CD4-positive, alpha-beta memory T cell (primary cell): ENCODE measurements around the gene CCDC198. TPM values are rescaled to one million over a fixed set of nuclear protein-coding genes. Genes with fewer than 3 reads are reported as not detected.

Source experiments
- CTCF ChIA-PET: fragments of 350-600 bp; sonication (Branson Sonifier 250); formaldehyde crosslinking; loops from one replicate; lab custom pipeline; 2021; ENCODE audit warnings: inconsistent platforms; ENCODE audit not compliant: partially characterized antibody; lab: Charles Lee
- POLR2A ChIA-PET: fragments of 350-600 bp; sonication (Branson Sonifier 250); formaldehyde crosslinking; loops from one replicate; lab custom pipeline; 2021; ENCODE audit not compliant: partially characterized antibody; lab: Charles Lee
- DNase-seq, 5 donors: peaks; one replicate each; pipeline versions ENCODE4 v3.0.0 to v3.0.0-alpha.2; 2020 to 2022; ENCODE audit warnings: mixed read lengths in 1 of 5
- H3K27ac ChIP-seq: one replicate; pipeline ENCODE4 v1.7.0; 2013; ENCODE audit warnings: low read depth, low read length
- H3K27me3 ChIP-seq: 2 replicates; pipeline ENCODE4 v1.7.0; 2013; ENCODE audit warnings: mild to moderate bottlenecking, low read length, moderate library complexity; ENCODE audit not compliant: insufficient read depth
- H3K36me3 ChIP-seq: 2 replicates; pipeline ENCODE4 v1.7.0; 2013; ENCODE audit warnings: mild to moderate bottlenecking, low read length, moderate library complexity; ENCODE audit not compliant: insufficient read depth
- H3K4me1 ChIP-seq: 2 replicates; pipeline ENCODE4 v1.7.0; 2013; ENCODE audit warnings: mild to moderate bottlenecking, low read length, moderate library complexity; ENCODE audit not compliant: insufficient read depth
- H3K4me3 ChIP-seq, 2 donors: one replicate each; pipeline ENCODE4 v1.7.0; 2013; ENCODE audit warnings: low read length in 2 of 2, mild to moderate bottlenecking in 1 of 2
- H3K9me3 ChIP-seq, 2 donors: one replicate each; pipeline ENCODE4 v1.7.0; 2013; ENCODE audit warnings: low read length in 2 of 2, control low read depth in 1 of 2; ENCODE audit not compliant: control insufficient read depth in 1 of 2
- H3K27ac Mint-ChIP-seq, 7 donors: one replicate each; pipeline ENCODE4 v1.8.0; 2020 to 2021; ENCODE audit warnings: mixed read lengths in 7 of 7, mild to moderate bottlenecking in 6 of 7, inconsistent platforms in 3 of 7, moderate library complexity in 3 of 7
- H3K27me3 Mint-ChIP-seq, 2 donors: one replicate each; pipeline ENCODE4 v1.8.0; 2020 to 2021; ENCODE audit warnings: mixed read lengths in 2 of 2
- H3K36me3 Mint-ChIP-seq, 2 donors: one replicate each; pipeline ENCODE4 v1.8.0; 2020 to 2021; ENCODE audit warnings: mixed read lengths in 2 of 2, inconsistent platforms in 1 of 2, mild to moderate bottlenecking in 1 of 2
- H3K4me1 Mint-ChIP-seq, 4 donors: one replicate each; pipeline ENCODE4 v1.8.0; 2020 to 2021; ENCODE audit warnings: mixed read lengths in 4 of 4, mild to moderate bottlenecking in 1 of 4
- H3K4me3 Mint-ChIP-seq, 8 donors: one replicate each; pipeline ENCODE4 v1.8.0; 2020 to 2021; ENCODE audit warnings: mixed read lengths in 8 of 8, mild to moderate bottlenecking in 7 of 8, moderate library complexity in 6 of 8, inconsistent platforms in 3 of 8
- H3K9me3 Mint-ChIP-seq, 8 donors: one replicate each; pipeline ENCODE4 v1.8.0; 2020 to 2021; ENCODE audit warnings: mixed read lengths in 8 of 8, mild to moderate bottlenecking in 5 of 8, inconsistent platforms in 3 of 8, moderate library complexity in 1 of 8
- intact Hi-C: fragments of 100-400 bp; cut with micrococcal nuclease; formaldehyde crosslinking; loops from one replicate; pipeline ENCODE4 v1.15.1; 2023
- polyA plus RNA-seq, 2 donors: library from polyadenylated mRNA; unstranded; fragments of 300-500 nt; fragmentation: Illumina TruSeq; gene quantifications; one replicate each; pipeline ENCODE4 v1.2.3, GENCODE V29; 2021
- total RNA-seq, 2 experiments: library from RNA; stranded (reverse); gene quantifications; one replicate each; pipeline ENCODE4 v1.2.3, GENCODE V29; 2021

Gene CCDC198
- total and polyA plus RNA-seq, 4 experiments from 2014 or later: not detected

DNA sequence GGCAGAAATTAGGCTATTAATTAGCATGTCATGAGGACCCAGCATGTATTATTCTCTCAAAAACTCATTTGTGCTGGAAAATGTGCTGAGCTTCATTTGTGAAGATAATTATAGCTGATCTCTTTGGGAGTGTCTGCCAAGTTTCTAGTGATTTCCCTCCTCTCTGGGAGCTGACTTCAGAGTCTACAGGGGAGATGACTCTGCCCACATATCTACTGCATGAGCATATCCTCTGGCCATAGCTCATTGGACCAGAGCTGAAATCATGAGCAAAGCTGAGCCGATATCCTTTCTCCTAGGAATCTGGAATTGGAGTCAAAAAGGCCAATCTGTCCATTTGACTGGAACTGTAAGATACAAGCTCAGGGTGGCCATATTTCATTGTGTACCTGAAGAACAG lies 5.9 kb downstream of the CCDC198 start:
- POLR2A ChIA-PET: no interaction called here
- Mint-ChIP-seq H3K4me1 (no peaks in the 10 kb centered on the region), H3K36me3 (no peaks in the 10 kb centered on the region), H3K4me3 (no peak overlapping the region), H3K27me3 (peaks cover 0 to 2% of the 10 kb centered on the region in 2 donors), H3K27ac (no peak overlapping the region), H3K9me3 (peaks cover 0 to 3% (median 0%) of the 10 kb centered on the region in 8 donors)
- no peaks in the 10 kb centered on the region for H3K4me1 ChIP-seq
- CTCF ChIA-PET: interaction anchor here (1.1 to 1.4 kb wide), 2 partner anchors 10 to 584 kb away, joined by 3 to 5 read pairs; no protein-coding TSS in a partner anchor
- H3K27me3 ChIP-seq: no peaks in the 10 kb centered on the region
- H3K4me3 ChIP-seq: no peak overlapping the region
- DNase-seq: no peak
- no peaks in the 10 kb centered on the region for H3K36me3 ChIP-seq
- intact Hi-C loops: no loop called here
- H3K27ac ChIP-seq: no peak overlapping the region
- no peaks in the 10 kb centered on the region for H3K9me3 ChIP-seq

DNA sequence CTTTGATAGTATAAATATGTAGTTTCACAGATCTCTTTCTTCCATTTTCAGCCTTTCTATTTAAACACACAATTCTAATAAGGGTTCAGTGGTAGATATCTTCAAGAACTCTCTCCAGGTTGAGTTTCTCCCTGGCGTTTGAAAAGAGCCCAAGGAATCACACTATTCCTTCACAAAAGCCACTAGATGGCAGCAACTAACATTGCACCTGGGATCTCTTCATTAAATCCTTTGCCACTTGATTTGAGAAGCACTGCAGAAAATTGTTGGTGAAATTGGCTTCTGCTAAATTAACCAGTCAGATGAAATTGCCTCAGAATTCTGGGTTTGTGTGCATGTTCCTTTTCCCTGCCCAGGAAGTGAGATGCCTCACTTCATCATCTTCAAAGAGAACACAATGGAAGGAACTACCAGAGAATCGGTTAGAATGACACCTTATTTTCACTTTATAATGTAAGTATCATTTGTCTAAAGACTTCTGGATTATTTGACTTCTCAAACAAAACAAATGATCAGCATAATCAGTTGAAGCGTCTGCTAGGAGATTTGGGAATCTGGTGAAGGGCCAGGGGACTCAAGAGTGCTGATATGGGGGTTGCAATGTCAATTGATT lies 6.8 kb downstream of the CCDC198 start:
- intact Hi-C loops: no loop called here
- Mint-ChIP-seq H3K27ac (no peak overlapping the region), H3K36me3 (no peaks in the 10 kb centered on the region), H3K27me3 (peaks cover 1 to 2% of the 10 kb centered on the region in 2 donors), H3K9me3 (peaks cover 0 to 3% (median 0%) of the 10 kb centered on the region in 8 donors), H3K4me3 (no peak overlapping the region), H3K4me1 (no peaks in the 10 kb centered on the region)
- Histone ChIP-seq H3K9me3 (no peaks in the 10 kb centered on the region), H3K4me3 (no peak overlapping the region), H3K36me3 (no peaks in the 10 kb centered on the region), H3K27ac (no peak overlapping the region), H3K27me3 (no peaks in the 10 kb centered on the region), H3K4me1 (no peaks in the 10 kb centered on the region)
- CTCF ChIA-PET: no interaction called here
- no peak for DNase-seq
- POLR2A ChIA-PET: no interaction called here

DNA sequence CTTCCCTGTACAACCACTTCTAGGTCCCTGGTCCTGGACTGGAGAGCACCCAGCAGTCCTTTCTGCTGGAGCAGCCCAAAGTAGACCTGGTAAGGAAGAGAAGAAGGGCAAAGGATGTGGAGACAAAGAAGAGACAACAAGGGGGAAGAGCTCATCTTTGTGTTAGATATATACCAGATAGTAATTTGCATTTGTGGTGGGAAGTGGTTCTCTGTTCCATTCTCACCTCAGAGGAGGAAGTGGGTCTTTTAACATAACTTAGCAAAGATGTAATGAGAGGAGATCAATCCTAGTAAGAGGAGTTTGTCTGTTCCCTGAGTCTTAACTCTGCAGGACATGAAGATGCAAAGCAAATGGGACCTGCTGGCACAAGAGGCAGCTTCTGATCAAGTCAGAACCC lies 8.0 kb downstream of the CCDC198 start:
- intact Hi-C loops: no loop called here
- H3K27ac Mint-ChIP-seq: no peak overlapping the region
- ChIA-PET CTCF (interaction anchor here (0.6 to 1.7 kb wide), 3 partner anchors 7 to 16 kb away, joined by 3 to 5 read pairs (median 3); no protein-coding TSS in a partner anchor), POLR2A (no interaction called here)
- DNase-seq: no peak
- no peak overlapping the region for H3K4me3 ChIP-seq
- H3K27me3 Mint-ChIP-seq: peaks cover 1 to 2% of the 10 kb centered on the region in 2 donors
- H3K9me3 Mint-ChIP-seq: peaks cover 0 to 3% (median 0%) of the 10 kb centered on the region in 8 donors
- H3K4me1 ChIP-seq: no peaks in the 10 kb centered on the region
- H3K27ac ChIP-seq: no peak overlapping the region
- H3K36me3 ChIP-seq: no peaks in the 10 kb centered on the region
- H3K4me3 Mint-ChIP-seq: no peak overlapping the region
- no peaks in the 10 kb centered on the region for H3K4me1 Mint-ChIP-seq
- H3K36me3 Mint-ChIP-seq: no peaks in the 10 kb centered on the region
- H3K27me3 ChIP-seq: no peaks in the 10 kb centered on the region
- H3K9me3 ChIP-seq: no peaks in the 10 kb centered on the region

DNA sequence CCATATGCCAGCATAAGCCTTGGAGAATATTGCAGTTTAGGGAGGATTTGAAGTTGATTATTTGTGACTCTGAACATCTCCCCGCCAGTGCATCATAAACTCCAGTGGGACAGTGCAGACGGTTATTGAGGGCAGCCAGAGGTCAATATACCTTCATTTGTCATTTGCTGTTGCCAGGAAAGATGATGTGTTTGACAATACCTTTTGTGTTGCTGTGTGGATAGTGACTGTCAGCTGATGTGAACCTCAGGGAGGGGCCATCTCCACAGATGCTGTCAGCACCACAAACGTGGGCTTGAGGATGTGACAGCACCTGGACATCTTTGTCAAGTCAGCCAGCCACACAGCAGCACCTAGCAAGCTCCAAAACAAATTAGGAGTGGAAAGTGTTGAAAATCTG lies 11.5 kb downstream of the CCDC198 start:
- Mint-ChIP-seq H3K36me3 (no peaks in the 10 kb centered on the region), H3K4me1 (no peaks in the 10 kb centered on the region), H3K27ac (no peak overlapping the region), H3K9me3 (no peaks in the 10 kb centered on the region), H3K4me3 (no peak overlapping the region), H3K27me3 (peaks cover 0 to 1% of the 10 kb centered on the region in 2 donors)
- Histone ChIP-seq H3K36me3 (no peaks in the 10 kb centered on the region), H3K9me3 (no peaks in the 10 kb centered on the region), H3K4me1 (no peaks in the 10 kb centered on the region), H3K4me3 (no peak overlapping the region), H3K27me3 (no peaks in the 10 kb centered on the region), H3K27ac (no peak overlapping the region)
- intact Hi-C loops: no loop called here
- DNase-seq: no peak
- CTCF ChIA-PET: no interaction called here
- POLR2A ChIA-PET: no interaction called here

DNA sequence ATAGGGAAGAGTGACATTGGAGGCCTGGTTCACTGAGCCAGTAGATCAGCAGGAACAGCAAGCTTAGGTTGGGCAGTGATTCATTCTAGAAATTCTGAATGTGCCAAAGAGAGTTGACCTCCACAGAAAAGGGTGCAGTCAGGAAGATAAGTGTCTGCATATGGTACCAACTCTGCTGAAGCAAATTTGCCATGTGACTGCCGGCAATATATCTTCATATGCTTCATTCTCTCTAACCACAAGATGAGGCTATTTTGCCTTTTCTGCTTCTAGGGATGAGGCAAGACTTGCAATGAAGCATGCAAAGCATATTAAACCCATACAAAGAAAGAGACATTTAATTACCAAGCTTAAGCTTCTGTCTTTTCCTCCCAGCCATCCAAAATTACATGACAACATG lies 13.6 kb downstream of the CCDC198 start:
- H3K4me1 Mint-ChIP-seq: no peaks in the 10 kb centered on the region
- peaks cover 0 to 1% of the 10 kb centered on the region in 2 donors for H3K27me3 Mint-ChIP-seq
- H3K4me3 Mint-ChIP-seq: no peak overlapping the region
- H3K9me3 Mint-ChIP-seq: no peaks in the 10 kb centered on the region
- H3K36me3 Mint-ChIP-seq: no peaks in the 10 kb centered on the region
- no peaks in the 10 kb centered on the region for H3K36me3 ChIP-seq
- CTCF ChIA-PET: no interaction called here
- H3K4me3 ChIP-seq: no peak overlapping the region
- no peaks in the 10 kb centered on the region for H3K4me1 ChIP-seq
- intact Hi-C loops: no loop called here
- H3K27ac Mint-ChIP-seq: no peak overlapping the region
- POLR2A ChIA-PET: no interaction called here
- H3K27me3 ChIP-seq: no peaks in the 10 kb centered on the region
- H3K27ac ChIP-seq: no peak overlapping the region
- DNase-seq: no peak
- H3K9me3 ChIP-seq: no peaks in the 10 kb centered on the region

DNA sequence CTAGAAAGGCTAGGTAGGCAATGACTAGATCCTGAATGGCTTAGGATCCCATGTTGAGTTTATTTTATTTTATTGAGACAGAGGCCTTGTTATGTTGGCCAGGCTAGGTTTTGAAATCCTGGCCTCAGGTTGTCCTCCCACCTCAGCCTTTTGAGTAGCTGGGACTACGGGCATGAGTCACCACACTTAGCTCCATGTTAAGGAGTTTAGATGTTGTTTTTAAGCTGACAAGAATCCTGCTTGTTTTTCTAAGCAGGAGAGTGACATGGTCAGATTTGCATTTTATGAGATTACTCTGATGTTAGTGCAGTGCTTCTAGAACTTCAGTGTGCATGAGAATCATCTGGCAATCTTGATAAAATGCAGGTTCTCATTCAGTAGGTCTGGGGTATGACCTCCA lies 14.5 kb downstream of the CCDC198 start:
- no peaks in the 10 kb centered on the region for H3K36me3 Mint-ChIP-seq
- H3K4me3 Mint-ChIP-seq: no peak overlapping the region
- ChIA-PET CTCF (no interaction called here), POLR2A (no interaction called here)
- intact Hi-C loops: no loop called here
- no peaks in the 10 kb centered on the region for H3K9me3 ChIP-seq
- peaks cover 0 to 1% of the 10 kb centered on the region in 2 donors for H3K27me3 Mint-ChIP-seq
- no peaks in the 10 kb centered on the region for H3K4me1 ChIP-seq
- no peaks in the 10 kb centered on the region for H3K27me3 ChIP-seq
- H3K36me3 ChIP-seq: no peaks in the 10 kb centered on the region
- H3K4me3 ChIP-seq: no peak overlapping the region
- no peaks in the 10 kb centered on the region for H3K9me3 Mint-ChIP-seq
- peak overlapping the region in 1 of 7 donors; percentile 5 for H3K27ac Mint-ChIP-seq
- no peak overlapping the region for H3K27ac ChIP-seq
- H3K4me1 Mint-ChIP-seq: no peaks in the 10 kb centered on the region
- DNase-seq: no peak

DNA sequence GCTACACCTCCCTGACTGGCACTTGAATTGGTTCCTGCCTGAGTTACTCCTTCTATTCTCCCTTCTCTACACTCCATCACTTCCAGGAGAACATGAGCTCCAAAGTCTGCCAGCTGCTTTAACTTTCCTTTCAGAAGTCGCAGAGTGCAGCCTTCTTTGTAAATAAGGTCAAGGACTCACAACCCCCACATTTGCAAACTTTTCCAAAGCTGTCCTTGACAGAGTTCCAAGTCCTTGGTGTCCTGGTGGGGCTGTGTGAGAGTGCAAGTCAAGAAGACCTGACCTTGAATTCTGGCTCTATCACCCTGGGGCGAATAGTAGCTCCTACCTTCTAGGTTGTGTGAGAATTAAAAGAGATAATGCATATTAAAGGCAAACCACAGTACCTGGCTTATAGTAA lies 15.6 kb downstream of the CCDC198 start:
- Mint-ChIP-seq H3K4me1 (no peaks in the 10 kb centered on the region), H3K4me3 (no peak overlapping the region), H3K27ac (no peak overlapping the region), H3K27me3 (peaks cover 1% of the 10 kb centered on the region in 2 donors), H3K9me3 (peaks cover 0 to 1% (median 0%) of the 10 kb centered on the region in 8 donors), H3K36me3 (no peaks in the 10 kb centered on the region)
- ChIA-PET CTCF (interaction anchor here (0.6 to 0.7 kb wide), 2 partner anchors 8 to 10 kb away, joined by 3 read pairs; no protein-coding TSS in a partner anchor), POLR2A (no interaction called here)
- no peaks in the 10 kb centered on the region for H3K9me3 ChIP-seq
- DNase-seq: no peak
- no peak overlapping the region for H3K27ac ChIP-seq
- no peak overlapping the region for H3K4me3 ChIP-seq
- intact Hi-C loops: no loop called here
- no peaks in the 10 kb centered on the region for H3K36me3 ChIP-seq
- H3K4me1 ChIP-seq: no peaks in the 10 kb centered on the region
- H3K27me3 ChIP-seq: no peaks in the 10 kb centered on the region
